Nephron (organoid): Measurements from ENCODE around the gene DOCK2.

Source experiments
- H3K27ac Mint-ChIP-seq, 3 experiments: 2 replicates each; pipeline ENCODE4 v1.8.0; 2020; ENCODE audit warnings: mixed read lengths in 3 of 3, mild to moderate bottlenecking in 2 of 3, moderate library complexity in 1 of 3
- H3K27me3 Mint-ChIP-seq: 2 replicates; pipeline ENCODE4 v1.8.0; 2021; ENCODE audit warnings: low read depth, mild to moderate bottlenecking, moderate library complexity, mixed read lengths
- H3K36me3 Mint-ChIP-seq: 2 replicates; pipeline ENCODE4 v1.8.0; 2020; ENCODE audit warnings: low read depth, mixed read lengths
- H3K4me1 Mint-ChIP-seq: 2 replicates; pipeline ENCODE4 v1.8.0; 2020; ENCODE audit warnings: mixed read lengths
- H3K4me3 Mint-ChIP-seq, 3 experiments: 2 replicates each; pipeline ENCODE4 v1.8.0; 2020; ENCODE audit warnings: mild to moderate bottlenecking in 3 of 3, mixed read lengths in 3 of 3, moderate library complexity in 2 of 3
- H3K9me3 Mint-ChIP-seq: 2 replicates; pipeline ENCODE4 v1.8.0; 2020; ENCODE audit warnings: mixed read lengths
- TF ChIP-seq, protein P1 (sequence below), 3 experiments: fragments of 200-600 bp; sonication (generic); IDR thresholded peaks; one replicate each; pipeline ENCODE4 v1.5.0; 2021; ENCODE audit warnings: antibody characterized with exemption in 3 of 3; ENCODE audit not compliant: unreplicated experiment in 3 of 3

DOCK2 gene

DNA sequence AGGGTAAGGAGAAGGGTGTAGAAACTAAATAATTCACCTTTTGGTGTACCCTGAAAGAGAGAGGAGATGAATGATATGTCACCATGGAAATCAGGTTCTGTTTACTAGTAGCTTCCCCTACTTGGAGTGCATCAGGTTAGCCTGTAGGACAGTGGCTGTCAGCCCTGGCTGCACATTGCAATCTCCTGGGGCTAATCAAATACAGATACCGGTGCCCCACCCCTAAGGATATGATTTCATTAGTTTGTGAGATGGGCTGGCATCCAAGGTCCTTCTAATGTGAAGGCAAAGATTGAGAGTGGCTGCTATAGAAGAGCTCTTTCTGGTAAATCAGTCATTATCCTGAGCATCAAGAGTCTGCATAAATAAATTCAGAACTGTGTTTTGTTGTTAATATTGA lies 296.1 kb downstream of the DOCK2 start:
- no peak overlapping the region for H3K4me3 Mint-ChIP-seq
- TF ChIP-seq, protein P1, sequence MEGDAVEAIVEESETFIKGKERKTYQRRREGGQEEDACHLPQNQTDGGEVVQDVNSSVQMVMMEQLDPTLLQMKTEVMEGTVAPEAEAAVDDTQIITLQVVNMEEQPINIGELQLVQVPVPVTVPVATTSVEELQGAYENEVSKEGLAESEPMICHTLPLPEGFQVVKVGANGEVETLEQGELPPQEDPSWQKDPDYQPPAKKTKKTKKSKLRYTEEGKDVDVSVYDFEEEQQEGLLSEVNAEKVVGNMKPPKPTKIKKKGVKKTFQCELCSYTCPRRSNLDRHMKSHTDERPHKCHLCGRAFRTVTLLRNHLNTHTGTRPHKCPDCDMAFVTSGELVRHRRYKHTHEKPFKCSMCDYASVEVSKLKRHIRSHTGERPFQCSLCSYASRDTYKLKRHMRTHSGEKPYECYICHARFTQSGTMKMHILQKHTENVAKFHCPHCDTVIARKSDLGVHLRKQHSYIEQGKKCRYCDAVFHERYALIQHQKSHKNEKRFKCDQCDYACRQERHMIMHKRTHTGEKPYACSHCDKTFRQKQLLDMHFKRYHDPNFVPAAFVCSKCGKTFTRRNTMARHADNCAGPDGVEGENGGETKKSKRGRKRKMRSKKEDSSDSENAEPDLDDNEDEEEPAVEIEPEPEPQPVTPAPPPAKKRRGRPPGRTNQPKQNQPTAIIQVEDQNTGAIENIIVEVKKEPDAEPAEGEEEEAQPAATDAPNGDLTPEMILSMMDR (IDR thresholded peaks at IDR 0.05; ENCODE audit: unreplicated experiment in 3 of 3): no peak
- no peaks in the 10 kb centered on the region for H3K9me3 Mint-ChIP-seq
- no peak overlapping the region for H3K27ac Mint-ChIP-seq
- no peaks in the 10 kb centered on the region for H3K36me3 Mint-ChIP-seq
- peaks cover 15% of the 10 kb centered on the region for H3K27me3 Mint-ChIP-seq
- peaks cover 16% of the 10 kb centered on the region for H3K4me1 Mint-ChIP-seq

- TF ChIP-seq, protein P1 (IDR thresholded peaks at IDR 0.05; ENCODE audit: unreplicated experiment in 3 of 3): no peak
- Mint-ChIP-seq H3K4me3 (no peak overlapping the region), H3K27me3 (peaks cover 15% of the 10 kb centered on the region), H3K36me3 (no peaks in the 10 kb centered on the region), H3K4me1 (peaks cover 16% of the 10 kb centered on the region), H3K9me3 (no peaks in the 10 kb centered on the region), H3K27ac (no peak overlapping the region)
Observed at GRCh38 chr5:169933616-169934015, 296.5 kb downstream of the DOCK2 start.

DNA sequence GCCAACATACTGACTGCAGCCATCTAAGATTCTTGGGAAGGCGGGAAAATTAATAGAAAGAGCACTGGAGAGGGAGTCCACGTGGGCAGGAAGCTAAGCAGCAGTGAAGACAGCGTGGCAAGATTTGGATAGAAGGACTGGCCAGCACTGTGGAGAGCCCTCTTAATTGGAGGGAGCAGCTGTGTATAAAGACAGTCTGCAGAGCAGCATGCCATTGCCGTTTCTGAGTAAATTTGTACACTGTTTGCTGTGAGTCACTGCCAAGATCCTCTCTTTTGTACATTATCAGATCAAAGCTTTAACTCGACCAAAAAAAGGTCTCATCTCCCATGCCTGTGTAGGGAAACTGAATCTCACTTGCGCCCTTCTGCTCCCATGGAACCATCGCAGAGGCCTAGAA lies 297.9 kb downstream of the DOCK2 start:
- no peaks in the 10 kb centered on the region for H3K36me3 Mint-ChIP-seq
- no peaks in the 10 kb centered on the region for H3K9me3 Mint-ChIP-seq
- H3K27ac Mint-ChIP-seq: no peak overlapping the region
- no peak overlapping the region for H3K4me3 Mint-ChIP-seq
- H3K4me1 Mint-ChIP-seq: peaks cover 16% of the 10 kb centered on the region
- peaks cover 15% of the 10 kb centered on the region for H3K27me3 Mint-ChIP-seq
- TF ChIP-seq, protein P1 (IDR thresholded peaks at IDR 0.05; ENCODE audit: unreplicated experiment in 3 of 3): no peak

GRCh38 chr5:169935762-169936161 lies 298.7 kb downstream of the DOCK2 start:
- Mint-ChIP-seq H3K4me1 (peaks cover 16% of the 10 kb centered on the region), H3K27me3 (peaks cover 8% of the 10 kb centered on the region)
- TF ChIP-seq, protein P1 (IDR thresholded peaks at IDR 0.05; ENCODE audit: unreplicated experiment in 3 of 3): no peak

GRCh38 chr5:169938439-169938838 lies 301.4 kb downstream of the DOCK2 start:
- peaks cover 14% of the 10 kb centered on the region for H3K4me1 Mint-ChIP-seq
- no peaks in the 10 kb centered on the region for H3K36me3 Mint-ChIP-seq
- no peaks in the 10 kb centered on the region for H3K9me3 Mint-ChIP-seq
- no peak overlapping the region for H3K27ac Mint-ChIP-seq
- H3K27me3 Mint-ChIP-seq: no peaks in the 10 kb centered on the region
- no peak overlapping the region for H3K4me3 Mint-ChIP-seq
- TF ChIP-seq, protein P1 (IDR thresholded peaks at IDR 0.05; ENCODE audit: unreplicated experiment in 3 of 3): no peak

More at GRCh38 chr5:169935762-169936161, 298.7 kb downstream of the DOCK2 start:
- Mint-ChIP-seq H3K9me3 (no peaks in the 10 kb centered on the region), H3K4me3 (no peak overlapping the region), H3K36me3 (no peaks in the 10 kb centered on the region), H3K27ac (no peak overlapping the region)

DNA sequence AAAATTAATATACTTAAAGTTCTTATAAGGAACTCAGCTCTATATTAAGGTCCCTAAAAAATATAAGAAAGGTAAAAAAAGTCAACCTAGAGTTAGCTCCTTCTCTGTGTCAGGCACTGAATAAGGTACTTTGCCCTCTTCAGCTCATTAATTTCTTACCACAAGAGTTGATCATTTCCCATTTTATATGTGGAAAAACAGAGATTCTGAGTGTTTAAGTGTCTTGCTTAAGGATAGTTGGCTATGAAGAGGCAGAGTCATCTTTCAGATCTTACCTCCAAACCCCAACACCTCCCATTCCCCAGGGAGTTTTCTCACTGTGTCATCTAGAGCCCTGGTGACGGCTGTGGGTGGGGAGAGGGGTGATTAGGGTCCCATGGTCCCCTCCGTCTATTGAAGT lies 302.7 kb downstream of the DOCK2 start:
- H3K9me3 Mint-ChIP-seq: no peaks in the 10 kb centered on the region
- no peaks in the 10 kb centered on the region for H3K27me3 Mint-ChIP-seq
- peaks cover 8% of the 10 kb centered on the region for H3K4me1 Mint-ChIP-seq
- TF ChIP-seq, protein P1 (IDR thresholded peaks at IDR 0.05; ENCODE audit: unreplicated experiment in 3 of 3): no peak
- no peak overlapping the region for H3K4me3 Mint-ChIP-seq
- H3K27ac Mint-ChIP-seq: peak overlapping the region; percentile 24 to 81 (median 75)
- H3K36me3 Mint-ChIP-seq: no peaks in the 10 kb centered on the region
